AG09309 (cell line): Measurements from ENCODE around the gene SMIM22.
"Not testable (repeated sequence)": the region's sequence is repeated elsewhere in the genome, so short reads cannot be mapped to it uniquely, and the experiment has no call there.

Experiments
- DNase-seq: peaks from one replicate; pipeline ENCODE4 v3.0.0-alpha.2; 2010; ENCODE audit warnings: low read depth
- H3K4me3 ChIP-seq: 2 replicates; pipeline ENCODE4 v1.5.1; 2011; ENCODE audit warnings: mild to moderate bottlenecking, low read depth, low read length, moderate library complexity; ENCODE audit not compliant: control insufficient read depth
- CTCF ChIP-seq: IDR thresholded peaks from 2 replicates; pipeline ENCODE4 v1.5.1; 2011; ENCODE audit warnings: mild to moderate bottlenecking, low read depth, low read length, inconsistent platforms; ENCODE audit not compliant: insufficient read depth, control insufficient read depth; ENCODE audit errors: missing control alignments

Gene SMIM22

GRCh38 chr16:4777339-4778049, 17.7 kb upstream of the SMIM22 start:
- no peak for DNase-seq
- TF ChIP-seq CTCF = no peak
- H3K4me3 ChIP-seq = no peak overlapping the region

DNA sequence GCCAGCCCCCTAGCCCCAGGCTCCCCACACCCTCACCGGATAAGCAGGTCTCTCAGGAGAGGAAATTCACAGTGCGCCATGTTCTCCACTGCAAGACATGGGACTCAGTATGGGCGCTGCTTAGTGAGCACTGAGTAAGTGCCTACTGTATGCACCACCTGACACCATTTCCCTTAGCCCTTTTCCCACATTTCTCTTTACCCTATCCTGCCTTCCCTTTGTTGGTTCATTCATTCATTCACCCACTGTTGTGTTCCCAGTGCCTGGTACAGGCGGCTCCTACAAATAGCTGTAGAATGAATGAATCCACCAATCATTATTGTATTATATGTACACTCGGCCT, 17.1 kb upstream of the SMIM22 start:
- DNase-seq = no peak
- TF ChIP-seq CTCF = no peak
- no peak overlapping the region for H3K4me3 ChIP-seq

DNA sequence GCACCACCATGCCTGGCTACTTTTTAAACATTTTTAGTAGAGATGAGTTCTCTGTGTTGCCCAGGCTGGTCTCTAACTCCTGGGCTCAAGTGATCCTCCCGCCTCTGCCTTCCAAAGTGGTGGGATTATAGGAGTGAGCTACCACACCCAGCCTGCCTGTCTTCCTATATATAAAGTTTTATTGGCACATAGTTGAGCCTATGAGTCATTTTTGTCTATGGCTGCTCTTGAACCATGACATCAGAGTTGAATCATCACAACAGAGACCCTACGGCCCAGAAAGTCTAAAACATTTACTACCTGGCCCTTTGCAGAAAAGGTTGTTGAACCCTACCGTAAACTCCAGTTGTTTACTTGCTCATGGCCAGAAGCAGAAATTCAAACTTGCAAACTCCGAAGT, 14.9 kb upstream of the SMIM22 start:
- no peak overlapping the region for H3K4me3 ChIP-seq
- no peak for DNase-seq
- TF ChIP-seq CTCF = no peak

DNA sequence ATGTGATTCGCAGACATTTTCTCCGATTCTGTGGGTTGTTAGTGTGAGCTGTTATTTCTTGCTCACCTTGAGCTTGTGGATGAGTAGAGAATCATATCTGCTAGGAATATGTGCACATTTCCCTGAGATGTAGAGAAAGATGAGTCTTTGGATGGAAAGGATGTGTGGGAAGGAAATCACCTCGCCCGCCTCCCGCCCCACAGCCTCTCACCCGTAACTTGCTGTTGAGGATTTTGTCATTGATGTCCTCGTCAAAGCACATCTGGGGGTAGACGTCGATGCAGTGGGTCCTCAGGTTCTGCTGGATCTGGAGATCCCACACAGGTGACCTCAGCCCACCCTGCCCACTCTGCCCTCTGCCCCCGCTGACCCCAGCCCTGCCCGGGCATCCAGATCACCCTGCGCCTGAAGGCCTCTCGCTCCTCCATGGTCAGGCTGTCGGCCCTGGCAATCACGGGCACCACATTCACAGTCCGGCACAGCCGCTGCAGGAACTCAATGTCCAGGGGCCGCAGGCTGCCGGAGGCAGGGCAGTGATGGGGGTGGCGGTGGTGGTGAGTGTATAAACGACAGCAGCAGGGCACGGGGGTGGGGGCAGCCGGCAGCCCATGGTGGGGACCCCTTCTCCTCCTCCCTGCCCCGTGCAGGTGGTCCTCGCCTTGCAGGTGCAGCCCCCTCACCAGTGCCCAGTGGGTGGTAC, 11.8 kb upstream of the SMIM22 start:
- no peak overlapping the region for H3K4me3 ChIP-seq
- TF ChIP-seq CTCF = no peak
- DNase-seq = no peak

DNA sequence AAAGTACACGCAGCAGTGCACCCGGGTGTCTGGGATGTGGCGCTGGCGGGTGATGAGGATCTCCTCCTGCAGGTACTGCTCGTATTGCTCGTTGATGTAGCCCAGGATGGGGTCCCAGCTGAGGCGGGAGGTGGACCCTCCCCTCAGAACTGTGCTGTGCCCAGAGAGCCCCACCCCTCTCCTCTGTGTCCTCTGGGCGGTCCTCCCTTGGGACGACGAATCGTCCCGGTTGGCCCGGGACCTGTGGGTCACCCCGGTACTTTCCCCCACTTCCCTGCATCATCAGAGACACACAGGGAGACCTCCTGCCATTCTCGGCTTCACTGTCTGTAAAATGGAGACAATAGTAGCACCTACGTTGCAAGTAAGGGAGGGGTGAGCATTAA, 11.2 kb upstream of the SMIM22 start:
- no peak for TF ChIP-seq CTCF
- H3K4me3 ChIP-seq = no peak overlapping the region
- no peak for DNase-seq

DNA sequence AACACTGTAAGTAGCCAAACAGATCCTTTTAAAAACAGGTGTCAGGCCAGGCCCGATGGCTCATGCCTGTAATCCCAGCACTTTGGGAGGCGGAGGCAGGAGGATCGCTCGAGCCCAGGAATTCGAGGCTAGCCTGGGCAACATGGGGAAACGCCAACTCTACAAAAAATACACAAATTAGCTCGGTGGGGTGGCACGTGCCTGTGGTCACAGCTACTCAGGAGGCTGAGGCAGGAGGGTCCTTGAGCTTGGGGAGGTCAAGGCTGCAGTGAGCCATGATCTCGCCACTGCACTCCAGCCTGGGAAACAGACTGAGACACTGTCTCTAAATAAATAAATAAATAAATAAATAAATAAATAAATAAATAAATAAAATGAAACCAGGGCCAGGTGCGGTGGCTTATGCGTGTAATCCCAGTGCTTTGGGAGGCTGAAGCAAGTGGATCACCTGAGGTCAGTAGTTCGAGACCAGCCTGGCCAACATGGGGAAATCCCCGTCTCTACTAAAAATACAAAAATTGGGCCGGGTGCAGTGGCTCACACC, 10.7 kb upstream of the SMIM22 start:
- not testable (repeated sequence) for DNase-seq, H3K4me3 ChIP-seq

DNA sequence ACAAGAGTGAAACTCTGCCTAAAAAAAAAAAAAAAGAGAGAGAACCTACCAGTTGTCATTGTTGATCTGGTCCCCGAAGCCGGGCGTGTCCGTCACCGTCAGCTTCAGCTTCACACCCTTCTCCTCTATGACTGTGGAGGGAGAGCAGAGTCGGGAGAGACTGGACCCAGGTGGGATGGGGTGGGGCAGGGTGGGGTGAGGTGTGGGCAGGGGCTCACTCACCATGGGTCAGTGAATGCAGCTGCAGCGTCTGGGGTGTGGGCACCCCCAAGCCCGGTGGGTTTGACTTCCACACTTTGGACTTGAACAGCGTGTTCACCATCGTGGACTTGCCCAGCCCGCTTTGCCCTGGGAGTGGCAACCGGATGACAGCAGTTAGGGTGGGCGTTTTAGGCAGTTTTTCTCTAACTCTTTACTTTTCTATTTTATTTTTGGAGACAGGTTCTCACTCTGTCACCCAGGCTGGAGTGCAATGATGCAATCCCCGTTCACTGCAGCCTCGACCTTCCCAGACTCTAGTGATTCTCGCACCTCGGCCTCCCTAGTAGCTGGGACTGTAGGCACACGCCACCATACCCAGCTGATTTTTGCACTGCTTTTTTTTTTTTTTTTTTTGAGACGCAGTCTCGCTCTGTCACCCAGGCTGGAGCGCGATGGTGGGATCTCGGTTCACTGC, 9.3 kb upstream of the SMIM22 start:
- TF ChIP-seq CTCF = no peak
- H3K4me3 ChIP-seq = no peak overlapping the region
- no peak for DNase-seq
